Lung (tissue), 12 donors: ENCODE results near the gene TBATA. TPM values are rescaled to one million over a fixed set of nuclear protein-coding genes. Genes with fewer than 3 reads are reported as not detected.

Experiments used
- ATAC-seq: fragments of 200-7000 bp; cut with Tn5 transposase; one replicate; pipeline ENCODE4 v1.9.1; 2020; ENCODE audit warnings: moderate number of reproducible peaks; ENCODE audit not compliant: insufficient read depth, low FRiP score
- DNase-seq, 3 donors: peaks; one replicate each; pipeline ENCODE4 v3.0.0-alpha.2; 2013 to 2017
- H3K27ac ChIP-seq, 2 donors: one replicate each; pipeline ENCODE4 v1.5.1; 2013; ENCODE audit warnings: mild to moderate bottlenecking in 2 of 2, moderate library complexity in 2 of 2, control low read depth in 1 of 2, inconsistent platforms in 1 of 2, low read depth in 1 of 2, low read length in 1 of 2
- H3K27me3 ChIP-seq, 3 donors: one replicate each; pipeline ENCODE4 v1.5.1; 2013; ENCODE audit warnings: low read length in 2 of 3; ENCODE audit not compliant: control insufficient read depth in 3 of 3, insufficient read depth in 3 of 3
- H3K36me3 ChIP-seq, 4 donors: one replicate each; pipeline ENCODE4 v1.5.1; 2013; ENCODE audit warnings: low read length in 4 of 4, mild to moderate bottlenecking in 1 of 4, moderate library complexity in 1 of 4; ENCODE audit not compliant: control insufficient read depth in 4 of 4, insufficient read depth in 4 of 4
- H3K4me1 ChIP-seq, 5 donors: one replicate each; pipeline ENCODE4 v1.5.1; 2013; ENCODE audit warnings: low read length in 5 of 5, mild to moderate bottlenecking in 2 of 5, moderate library complexity in 1 of 5; ENCODE audit not compliant: control insufficient read depth in 5 of 5, insufficient read depth in 5 of 5
- H3K4me3 ChIP-seq: one replicate; pipeline ENCODE4 v1.5.1; 2013; ENCODE audit warnings: mild to moderate bottlenecking, control low read depth, moderate library complexity
- H3K9ac ChIP-seq, 2 donors: one replicate each; pipeline ENCODE4 v1.5.1; 2013; ENCODE audit warnings: low read length in 2 of 2, control low read depth in 1 of 2; ENCODE audit not compliant: insufficient read depth in 1 of 2
- H3K9me3 ChIP-seq, 4 donors: one replicate each; pipeline ENCODE4 v1.5.1; 2013; ENCODE audit warnings: low read length in 3 of 4, mild to moderate bottlenecking in 1 of 4, moderate library complexity in 1 of 4; ENCODE audit not compliant: control insufficient read depth in 4 of 4, insufficient read depth in 3 of 4
- CTCF ChIP-seq: IDR thresholded peaks from 2 replicates; pipeline ENCODE4 v1.5.1; 2012; ENCODE audit warnings: mild to moderate bottlenecking; ENCODE audit errors: control extremely low read depth, extremely low read depth
- WGBS, 2 donors: extraction: QIAGEN DNeasy Blood & Tissue Kit; methylation state at CpG; one replicate each; pipeline ENCODE4 v1.1.7; 2013; 5-methylcytosine and 5-hydroxymethylcytosine counted together
- polyA plus RNA-seq, 2 donors: library from polyadenylated mRNA; stranded (reverse); fragments of 200-250 nt; gene quantifications; one replicate each; pipeline ENCODE4 v1.2.1, GENCODE V29; 2013
- total RNA-seq, 2 donors: library from RNA; depleted of rRNA in 1 of 2; stranded (reverse); fragments of >200 nt in 1 of 2; gene quantifications; one replicate each; pipeline ENCODE4 v1.2.1, GENCODE V29; 2014 to 2021
- donor health status: control.
- donor health status: control.
- donor health status: Bipolar disorder and iron deficiency.
- donor health status: healthy.
- donor health status: DM: yes; HTN: yes; CAD: no.

TBATA gene
- total and polyA plus RNA-seq, 4 donors: not detected

- WGBS, 2 donors: 91 to 94% methylated on average over 11 of the region's 11 CpGs
- no peaks in the 10 kb centered on the region for H3K27me3 ChIP-seq
- H3K9ac ChIP-seq: no peak overlapping the region
- DNase-seq (no peak), ATAC-seq (no peak)
- no peak for TF ChIP-seq CTCF
- no peak overlapping the region for H3K27ac ChIP-seq
- no peaks in the 10 kb centered on the region for H3K9me3 ChIP-seq
- no peak overlapping the region for H3K4me3 ChIP-seq
- no peaks in the 10 kb centered on the region for H3K36me3 ChIP-seq
- peaks cover 0 to 6% (median 0%) of the 10 kb centered on the region in 5 donors for H3K4me1 ChIP-seq
Measured at GRCh38 chr10:70776455-70777005, 8.6 kb downstream of the TBATA start.

GRCh38 chr10:70775679-70776454, 9.3 kb downstream of the TBATA start:
- H3K4me1 ChIP-seq: peaks cover 0 to 5% (median 0%) of the 10 kb centered on the region in 5 donors
- H3K4me3 ChIP-seq: no peak overlapping the region
- no peaks in the 10 kb centered on the region for H3K9me3 ChIP-seq
- ATAC-seq: no peak
- H3K9ac ChIP-seq: no peak overlapping the region
- no peak overlapping the region for H3K27ac ChIP-seq
- peak in 2 of 3 donors; percentile 54 to 79 for DNase-seq
- H3K27me3 ChIP-seq: no peaks in the 10 kb centered on the region
- 92 to 94% methylated on average over 13 of the region's 13 CpGs for WGBS, 2 donors
- no peaks in the 10 kb centered on the region for H3K36me3 ChIP-seq
- no peak for TF ChIP-seq CTCF

- no peak overlapping the region for H3K9ac ChIP-seq
- no peak overlapping the region for H3K4me3 ChIP-seq
- DNase-seq (no peak), ATAC-seq (no peak)
- TF ChIP-seq CTCF: no peak
- H3K9me3 ChIP-seq: no peaks in the 10 kb centered on the region
- H3K27me3 ChIP-seq: no peaks in the 10 kb centered on the region
- WGBS, 2 donors: 74 to 87% methylated on average over 14 of the region's 14 CpGs
- H3K36me3 ChIP-seq: no peaks in the 10 kb centered on the region
- H3K27ac ChIP-seq: no peak overlapping the region
- H3K4me1 ChIP-seq: peaks cover 0 to 5% (median 0%) of the 10 kb centered on the region in 5 donors
Measured at GRCh38 chr10:70774810-70775678, 10.1 kb downstream of the TBATA start.
